Subcutaneous preadipocyte (primary cell): Measurements from ENCODE around the gene COL24A1. TPM values are rescaled to one million over a fixed set of nuclear protein-coding genes. Genes with fewer than 3 reads are reported as not detected.

ENCODE experiments used
- small RNA-seq: library from RNA; depleted of rRNA; stranded (forward); fragments of <200 nt; gene quantifications from one replicate; pipeline ENCODE3, GENCODE V24; 2012
- total RNA-seq: library from RNA; depleted of rRNA; stranded (reverse); fragments of >200 nt; gene quantifications from 2 replicates; pipeline ENCODE4 v1.2.3, GENCODE V29; 2012

The COL24A1 gene
- under 0.01 and 0.20 TPM in 2 replicates for total RNA-seq

GRCh38 chr1:86156566-86157455, at the start of gene COL24A1:
COL24A1 (minus strand) TSS chr1:86156772; CDS start chr1:86156396, 376 bp downstream.

GRCh38 chr1:85707990-85708828, 448.4 kb downstream of the COL24A1 start, which contains the start of gene ZNHIT6:
ZNHIT6 (minus strand) TSS chr1:85708433; CDS start chr1:85708284, 149 bp downstream.

Small RNAs within 50 kb of the gene (small RNA-seq; reads per million reads assigned to genes)
- 0.11 reads per million for gene RNA5SP51

Other genes starting within 250 kb of the COL24A1 start
- 33.0 and 35.6 TPM in 2 replicates for gene ODF2L, start 239.6 kb upstream of the COL24A1 start, total RNA-seq